Right hindlimb (tissue), 1 donor: ENCODE measurements around the gene MGRN1.

Experiments
- DNase-seq: peaks from one replicate; pipeline ENCODE4 v3.0.0-alpha.2; 2018

Gene MGRN1

GRCh38 chr16:4689864-4690704 lies 65.5 kb downstream of the MGRN1 start:
- no peak for DNase-seq

GRCh38 chr16:4690946-4691665 lies 66.5 kb downstream of the MGRN1 start:
- peak; percentile 27 for DNase-seq

- peak; percentile 32 for DNase-seq
Observed at GRCh38 chr16:4691666-4692412, 67.2 kb downstream of the MGRN1 start.

- DNase-seq: peak; percentile 26
Observed at GRCh38 chr16:4692460-4693295, 68.1 kb downstream of the MGRN1 start.

GRCh38 chr16:4693296-4693955 lies 68.8 kb downstream of the MGRN1 start, which contains the start of gene NUDT16L1:
NUDT16L1 (plus strand) TSS chr16:4693562; CDS start chr16:4693727, 165 bp downstream.
- DNase-seq: peak; percentile 98

GRCh38 chr16:4693956-4694641 lies 69.5 kb downstream of the MGRN1 start:
- peak; percentile 71 for DNase-seq

GRCh38 chr16:4694642-4695451 lies 70.2 kb downstream of the MGRN1 start:
- peak; percentile 48 for DNase-seq

GRCh38 chr16:4695473-4696171 lies 71.0 kb downstream of the MGRN1 start:
- DNase-seq: no peak

GRCh38 chr16:4696172-4696904 lies 71.7 kb downstream of the MGRN1 start:
- peak; percentile 38 for DNase-seq

- DNase-seq: peak; percentile 22
Observed at GRCh38 chr16:4696905-4697847, 72.5 kb downstream of the MGRN1 start.

GRCh38 chr16:4697848-4698291 lies 73.2 kb downstream of the MGRN1 start:
- peak; percentile 24 for DNase-seq

- DNase-seq: no peak
Observed at GRCh38 chr16:4698321-4699045, 73.9 kb downstream of the MGRN1 start.

GRCh38 chr16:4699046-4699556 lies 74.5 kb downstream of the MGRN1 start:
- DNase-seq: no peak

GRCh38 chr16:4700380-4700996 lies 75.9 kb downstream of the MGRN1 start:
- no peak for DNase-seq

GRCh38 chr16:4700997-4701743 lies 76.5 kb downstream of the MGRN1 start:
- no peak for DNase-seq
